Neural progenitor cell (in vitro differentiated cells): ENCODE results near the gene PLA1A. TPM values are rescaled to one million over a fixed set of nuclear protein-coding genes. Genes with fewer than 3 reads are reported as not detected.
A peak's percentile ranks its signal among the peaks of the same experiment; 100 is the strongest.

ENCODE experiments used
- DNase-seq: peaks from one replicate; pipeline ENCODE4 v3.0.0-alpha.2; 2016; ENCODE audit warnings: low spot score
- H2AFZ ChIP-seq: fragments of 200-600 bp; sonication (generic); replicated peaks from 2 replicates; pipeline ENCODE4 v1.6.1; 2016; ENCODE audit warnings: antibody characterized with exemption
- H3F3A ChIP-seq: fragments of 200-600 bp; sonication (generic); 2 replicates; pipeline ENCODE4 v1.6.1; 2016; ENCODE audit warnings: antibody characterized with exemption, low read depth
- H3K27ac ChIP-seq: fragments of 200-600 bp; sonication (generic); 2 replicates; pipeline ENCODE4 v1.5.1; 2016; ENCODE audit warnings: mild to moderate bottlenecking
- H3K27me3 ChIP-seq: fragments of 200-600 bp; sonication (generic); 2 replicates; pipeline ENCODE4 v1.6.1; 2016; ENCODE audit warnings: mild to moderate bottlenecking, moderate library complexity
- H3K36me3 ChIP-seq: fragments of 200-600 bp; sonication (generic); 2 replicates; pipeline ENCODE4 v1.5.1; 2016
- H3K4me1 ChIP-seq: fragments of 200-600 bp; sonication (generic); 2 replicates; pipeline ENCODE4 v1.6.1; 2016; ENCODE audit warnings: mixed run types
- H3K4me2 ChIP-seq: fragments of 200-600 bp; sonication (generic); 2 replicates; pipeline ENCODE4 v1.6.1; 2016
- H3K4me3 ChIP-seq: fragments of 200-600 bp; sonication (generic); 2 replicates; pipeline ENCODE4 v1.5.1; 2016
- H3K79me2 ChIP-seq: fragments of 200-600 bp; sonication (generic); 2 replicates; pipeline ENCODE4 v1.6.1; 2016; ENCODE audit warnings: low read depth
- H3K9ac ChIP-seq: fragments of 200-600 bp; sonication (generic); 2 replicates; pipeline ENCODE4 v1.6.1; 2016
- H3K9me3 ChIP-seq: fragments of 200-600 bp; sonication (generic); 2 replicates; pipeline ENCODE4 v1.5.1; 2016; ENCODE audit warnings: low read depth
- H4K20me1 ChIP-seq: fragments of 200-600 bp; sonication (generic); 2 replicates; pipeline ENCODE4 v1.6.1; 2016; ENCODE audit warnings: low read depth
- H3K27ac Mint-ChIP-seq: 3 replicates; pipeline ENCODE4 v1.8.0; 2021; ENCODE audit warnings: mixed read lengths
- H3K27me3 Mint-ChIP-seq: 2 replicates; pipeline ENCODE4 v1.8.0; 2022; ENCODE audit warnings: low read depth, mild to moderate bottlenecking, inconsistent platforms, moderate library complexity, mixed read lengths; ENCODE audit not compliant: insufficient read depth
- H3K36me3 Mint-ChIP-seq: 3 replicates; pipeline ENCODE4 v1.8.0; 2021; ENCODE audit warnings: mixed read lengths
- H3K4me1 Mint-ChIP-seq: 3 replicates; pipeline ENCODE4 v1.8.0; 2021; ENCODE audit warnings: mixed read lengths
- H3K4me3 Mint-ChIP-seq: 3 replicates; pipeline ENCODE4 v1.8.0; 2021; ENCODE audit warnings: mild to moderate bottlenecking, moderate library complexity, mixed read lengths
- H3K9me3 Mint-ChIP-seq: 3 replicates; pipeline ENCODE4 v1.8.0; 2020; ENCODE audit warnings: mixed read lengths
- CTCF ChIP-seq: fragments of 200-600 bp; sonication (generic); IDR thresholded peaks from 2 replicates; pipeline ENCODE4 v1.5.1; 2017; ENCODE audit warnings: antibody characterized with exemption, mild to moderate bottlenecking
- EZH2 ChIP-seq: fragments of 200-600 bp; sonication (generic); IDR thresholded peaks from 2 replicates; pipeline ENCODE4 v1.6.1; 2017; ENCODE audit warnings: antibody characterized with exemption, mild to moderate bottlenecking, moderate library complexity
- EZH2phosphoT487 ChIP-seq: fragments of 200-600 bp; sonication (generic); IDR thresholded peaks from 2 replicates; pipeline ENCODE4 v1.6.1; 2017; ENCODE audit warnings: antibody characterized with exemption
- total RNA-seq: library from RNA; depleted of rRNA; stranded (reverse); fragments of >200 nt; gene quantifications from 2 replicates; pipeline ENCODE4 v1.2.3, GENCODE V29; 2015; ENCODE audit warnings: low replicate concordance

Gene PLA1A
- total RNA-seq, 1 donor from 2014 or later = not detected

GRCh38 chr3:119643528-119643927 is 45.8 kb downstream of the PLA1A start:
- Mint-ChIP-seq H3K4me1 (peaks cover 14% of the 10 kb centered on the region), H3K9me3 (no peaks in the 10 kb centered on the region), H3K36me3 (no peaks in the 10 kb centered on the region), H3K4me3 (no peak overlapping the region), H3K27ac (no peak overlapping the region), H3K27me3 (peaks cover 5% of the 10 kb centered on the region)
- H3K4me2 ChIP-seq = no peak overlapping the region
- no peak for DNase-seq
- peaks cover 28% of the 10 kb centered on the region for H3K4me1 ChIP-seq
- no peak overlapping the region for H3K9ac ChIP-seq
- peak overlapping the region; percentile 58 for H2AFZ ChIP-seq
- no peak overlapping the region for H3K27ac ChIP-seq
- H3K4me3 ChIP-seq = no peak overlapping the region
- TF ChIP-seq EZH2 = no peak
- TF ChIP-seq EZH2phosphoT487 = no peak
- TF ChIP-seq CTCF = no peak
- H3K27me3 ChIP-seq = no peaks in the 10 kb centered on the region
- H3F3A ChIP-seq = no peaks in the 10 kb centered on the region
- no peaks in the 10 kb centered on the region for H3K9me3 ChIP-seq
- H3K79me2 ChIP-seq = no peaks in the 10 kb centered on the region
- no peaks in the 10 kb centered on the region for H4K20me1 ChIP-seq
- H3K36me3 ChIP-seq = no peaks in the 10 kb centered on the region

GRCh38 chr3:119644481-119644880 is 46.8 kb downstream of the PLA1A start:
- Mint-ChIP-seq H3K27me3 (peaks cover 5% of the 10 kb centered on the region), H3K36me3 (no peaks in the 10 kb centered on the region), H3K4me3 (no peak overlapping the region), H3K27ac (no peak overlapping the region), H3K9me3 (no peaks in the 10 kb centered on the region), H3K4me1 (peaks cover 10% of the 10 kb centered on the region)
- no peak for TF ChIP-seq EZH2phosphoT487
- TF ChIP-seq EZH2 = no peak
- TF ChIP-seq CTCF = no peak
- DNase-seq = no peak
- Histone ChIP-seq H2AFZ (no peak overlapping the region), H3K79me2 (no peaks in the 10 kb centered on the region), H3K4me3 (no peak overlapping the region), H3K36me3 (no peaks in the 10 kb centered on the region), H3K4me1 (peaks cover 28% of the 10 kb centered on the region), H3F3A (no peaks in the 10 kb centered on the region), H4K20me1 (no peaks in the 10 kb centered on the region), H3K27ac (no peak overlapping the region), H3K9me3 (no peaks in the 10 kb centered on the region), H3K27me3 (no peaks in the 10 kb centered on the region), H3K4me2 (no peak overlapping the region), H3K9ac (no peak overlapping the region)

GRCh38 chr3:119645813-119646212 is 48.1 kb downstream of the PLA1A start:
- Histone ChIP-seq H3F3A (no peaks in the 10 kb centered on the region), H3K27me3 (no peaks in the 10 kb centered on the region), H3K9ac (no peak overlapping the region), H2AFZ (no peak overlapping the region), H3K27ac (no peak overlapping the region), H3K79me2 (no peaks in the 10 kb centered on the region), H3K36me3 (no peaks in the 10 kb centered on the region), H3K4me2 (no peak overlapping the region), H3K9me3 (no peaks in the 10 kb centered on the region), H3K4me3 (no peak overlapping the region), H4K20me1 (no peaks in the 10 kb centered on the region), H3K4me1 (peaks cover 28% of the 10 kb centered on the region)
- no peak for TF ChIP-seq CTCF
- no peak for TF ChIP-seq EZH2
- TF ChIP-seq EZH2phosphoT487 = no peak
- H3K4me1 Mint-ChIP-seq = peaks cover 10% of the 10 kb centered on the region
- no peak for DNase-seq
- H3K36me3 Mint-ChIP-seq = no peaks in the 10 kb centered on the region
- H3K4me3 Mint-ChIP-seq = no peak overlapping the region
- H3K27me3 Mint-ChIP-seq = peaks cover 5% of the 10 kb centered on the region
- H3K9me3 Mint-ChIP-seq = no peaks in the 10 kb centered on the region
- H3K27ac Mint-ChIP-seq = no peak overlapping the region
